NCI-H2107 treated with DMSO at 0.1 percent for 48 hours (cell line): Measurements from ENCODE around the gene DOCK7.
A peak's percentile ranks its signal among the peaks of the same experiment; 100 is the strongest.
"Not testable (repeated sequence)": the region's sequence is repeated elsewhere in the genome, so short reads cannot be mapped to it uniquely, and the experiment has no call there.

ENCODE experiments used
- DNase-seq: peaks from one replicate; lab custom pipeline; 2025; ENCODE audit not compliant: unreplicated experiment; lab: John Stamatoyannopoulos, UW

DOCK7 gene

DNA sequence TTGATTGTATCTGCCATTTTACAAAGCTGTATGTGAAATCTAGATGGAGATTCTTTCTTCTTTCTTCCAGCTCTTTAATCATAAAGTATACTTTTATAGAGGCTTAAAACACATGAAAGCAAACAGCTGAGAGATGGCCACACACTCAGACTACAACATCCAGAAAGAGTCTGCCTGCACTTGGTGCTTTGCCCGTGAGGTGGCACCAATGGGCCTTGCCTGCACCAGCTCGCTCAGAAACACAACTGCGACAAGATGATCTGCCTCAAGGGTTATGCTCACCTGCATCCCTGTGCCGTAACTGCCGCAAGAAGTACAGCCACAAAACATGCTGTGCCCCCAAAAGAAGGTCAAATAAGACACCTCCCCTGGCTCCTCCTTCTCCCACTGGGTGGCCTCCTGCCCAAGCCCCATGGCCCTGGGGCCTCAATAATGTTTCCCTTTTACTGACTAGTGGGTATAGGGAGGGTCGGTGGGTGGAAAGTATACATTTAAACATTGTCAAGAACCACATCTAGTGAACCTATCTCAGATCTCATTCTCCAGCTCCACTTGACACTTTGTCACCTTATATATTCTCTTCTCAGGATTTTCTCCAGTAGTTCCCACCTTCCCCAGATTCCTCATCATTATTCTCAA is 157.6 kb downstream of the DOCK7 start:
- DNase-seq = peak; percentile 47

DNA sequence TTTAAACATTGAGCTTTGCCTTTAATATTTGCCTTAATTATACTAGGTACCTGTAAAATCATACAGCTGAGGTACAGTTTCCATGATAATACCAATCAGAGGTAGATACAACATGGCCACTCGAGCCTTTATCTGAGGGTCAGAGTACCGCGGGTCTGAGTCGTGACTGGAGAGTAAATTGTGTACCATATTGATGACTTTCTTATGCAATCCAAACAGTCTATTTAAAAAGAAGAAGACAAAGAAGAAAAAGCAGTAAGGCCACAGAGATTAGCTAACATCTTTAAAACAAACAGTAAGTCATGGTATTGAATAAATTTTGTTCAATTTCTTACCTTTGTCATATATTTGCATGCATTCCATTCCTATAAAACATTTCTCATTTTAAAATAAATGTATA is 159.0 kb downstream of the DOCK7 start:
- no peak for DNase-seq

DNA sequence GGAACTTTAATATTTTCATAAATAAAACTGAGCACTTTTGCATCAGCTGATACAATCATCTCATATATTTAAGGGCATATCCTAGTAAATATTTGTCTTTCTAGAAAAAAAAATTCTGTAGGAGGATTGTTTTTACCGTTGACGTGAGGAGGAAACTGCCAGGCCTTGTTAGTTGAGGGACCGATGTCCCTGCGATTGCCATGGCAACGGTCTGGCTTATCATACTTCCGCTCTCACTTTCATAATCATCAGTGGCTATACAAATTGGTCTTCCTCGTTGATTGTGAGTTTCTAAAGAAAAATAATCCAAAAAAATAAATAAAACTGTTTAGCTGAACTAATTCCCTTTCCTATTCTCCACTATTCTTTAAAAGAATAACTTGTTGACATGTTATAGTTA is 160.2 kb downstream of the DOCK7 start:
- no peak for DNase-seq

DNA sequence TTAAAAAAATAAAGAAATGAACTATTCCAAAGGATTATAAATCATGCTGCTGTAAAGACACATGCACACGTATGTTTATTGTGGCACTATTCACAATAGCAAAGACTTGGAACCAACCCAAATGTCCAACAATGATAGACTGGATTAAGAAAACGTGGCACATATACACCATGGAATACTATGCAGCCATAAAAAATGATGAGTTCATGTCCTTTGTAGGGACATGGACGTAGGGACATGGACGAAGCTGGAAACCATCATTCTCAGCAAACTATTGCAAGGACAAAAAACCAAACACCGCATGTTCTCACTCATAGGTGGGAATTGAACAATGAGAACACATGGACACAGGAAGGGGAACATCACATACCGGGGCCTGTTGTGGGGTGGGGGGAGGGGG is 160.8 kb downstream of the DOCK7 start:
- DNase-seq = not testable (repeated sequence)

DNA sequence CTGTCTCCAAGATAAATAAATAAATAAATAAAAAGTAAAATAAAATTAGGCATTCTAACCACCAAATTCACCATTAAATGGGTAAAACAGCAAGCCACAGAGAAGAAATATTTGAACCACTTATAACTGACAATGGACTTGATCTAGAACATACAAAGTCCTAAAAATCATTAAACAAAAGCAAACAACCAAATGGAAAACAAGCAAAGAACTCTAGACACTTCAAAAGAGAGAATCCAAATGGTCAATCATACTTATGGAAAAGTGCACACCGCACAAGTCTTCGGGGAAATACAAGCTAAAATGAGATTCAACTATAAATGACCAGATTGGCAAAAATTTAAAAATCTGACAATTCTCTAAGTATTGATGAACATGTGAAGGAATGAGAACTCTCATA is 164.3 kb downstream of the DOCK7 start:
- no peak for DNase-seq

DNA sequence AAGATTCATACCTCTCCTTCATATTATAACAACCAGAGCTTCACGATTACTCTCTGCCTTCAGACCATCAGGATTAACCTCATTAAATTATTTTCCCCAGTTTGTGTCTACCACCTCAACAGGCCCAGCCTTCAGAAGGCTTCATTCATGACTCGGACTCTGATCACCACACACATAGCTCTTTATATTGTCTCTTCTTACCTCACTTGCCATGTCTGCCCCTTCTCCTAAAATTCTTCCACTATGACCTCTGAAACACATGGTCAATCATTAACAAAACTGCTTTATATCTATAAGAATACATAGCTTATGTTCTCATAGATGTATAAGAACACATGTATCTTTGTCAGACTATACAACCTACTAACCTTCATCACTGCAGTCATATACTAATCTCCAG is 171.6 kb downstream of the DOCK7 start:
- DNase-seq = no peak

DNA sequence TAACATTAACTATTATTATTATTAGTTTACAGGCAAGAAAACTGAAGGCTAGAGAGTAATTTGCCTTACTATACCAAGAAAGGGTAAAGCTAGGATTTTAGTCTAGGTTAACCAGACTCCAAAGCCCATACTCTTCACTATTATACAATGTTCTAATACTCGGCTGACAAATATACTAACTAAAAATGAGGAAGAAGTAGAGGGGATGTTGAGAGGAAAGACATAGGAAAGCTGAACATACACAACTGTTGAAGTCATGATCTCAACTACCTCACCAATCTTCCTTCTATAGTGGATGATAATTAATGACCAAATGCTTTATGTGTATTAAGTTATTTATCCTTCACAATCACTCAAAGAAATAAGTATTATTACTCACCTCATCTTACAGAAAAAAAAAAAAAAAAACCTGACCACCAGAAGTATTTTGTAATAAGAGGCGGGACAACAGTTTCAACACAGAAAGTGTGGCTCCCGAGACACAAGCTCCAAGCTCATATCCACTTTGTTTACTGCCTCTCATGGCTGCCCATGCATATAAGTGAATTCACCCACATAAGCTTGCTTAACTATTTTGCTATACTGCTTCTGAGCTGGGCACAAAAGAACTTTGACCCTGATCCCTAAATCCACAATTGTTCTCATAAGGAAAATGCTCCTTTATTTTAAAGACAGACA is 173.3 kb downstream of the DOCK7 start:
- DNase-seq = no peak

DNA sequence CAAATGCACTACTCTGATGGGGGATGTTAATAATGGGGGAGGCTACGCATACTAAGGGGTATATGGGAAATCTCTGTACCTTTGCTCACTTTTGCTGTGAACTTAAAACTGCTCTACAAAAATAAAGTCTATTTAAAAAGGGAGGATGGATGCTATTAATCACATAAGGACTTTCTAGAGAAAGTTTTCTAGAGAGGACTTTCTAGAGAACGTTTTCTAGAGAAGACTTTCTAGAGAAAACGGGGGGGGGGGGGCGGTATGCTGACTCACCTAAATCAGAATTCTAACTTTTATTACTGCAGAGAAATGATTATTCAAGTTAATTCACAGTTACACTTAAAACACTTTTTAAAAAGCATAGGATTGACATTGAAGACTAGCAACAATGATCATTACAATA is 175.2 kb downstream of the DOCK7 start:
- DNase-seq = no peak

DNA sequence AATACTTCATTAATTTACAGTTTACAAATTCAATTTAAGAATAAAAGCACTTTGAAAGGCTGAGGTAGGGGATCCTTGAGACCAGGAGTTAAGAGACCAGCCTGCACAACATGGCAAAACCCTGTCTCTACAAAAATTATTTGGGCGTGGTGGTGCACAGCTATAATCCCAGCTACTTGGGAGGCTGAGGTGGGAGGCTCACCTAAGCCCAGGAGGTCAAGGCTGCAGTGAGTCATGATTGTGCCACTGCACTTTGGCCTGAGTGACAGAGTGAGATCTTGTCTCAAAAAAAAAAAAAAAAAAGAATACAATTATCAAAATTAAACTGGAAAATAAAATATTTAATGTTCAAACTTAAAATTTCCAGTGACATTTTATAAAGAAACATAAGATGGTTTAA is 179.2 kb downstream of the DOCK7 start:
- no peak for DNase-seq

DNA sequence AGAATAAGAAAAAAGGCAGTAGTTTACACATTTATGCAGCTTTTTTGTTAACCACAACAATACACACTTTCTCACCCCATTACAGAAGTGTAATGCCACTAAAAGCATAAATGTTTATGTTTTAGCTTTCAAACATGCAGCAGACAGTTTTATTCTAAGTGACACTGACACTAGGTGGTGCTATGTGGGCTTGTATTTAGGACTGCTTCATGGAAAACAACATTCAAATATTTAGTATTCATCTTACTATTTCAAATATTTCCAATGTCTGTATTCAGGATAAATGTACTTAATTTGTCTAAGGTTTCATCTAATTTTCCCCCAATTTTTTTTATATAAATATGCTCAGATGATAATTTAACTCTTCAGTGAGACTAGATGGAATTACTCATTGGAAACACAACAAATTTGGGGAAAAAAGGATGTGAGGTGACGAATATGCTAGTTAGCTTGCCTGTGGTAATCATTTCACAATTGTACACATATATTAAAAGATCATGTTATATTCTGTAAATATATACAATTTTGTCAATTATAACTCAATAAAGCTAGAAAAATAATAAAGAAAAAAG is 179.9 kb downstream of the DOCK7 start:
- peak; percentile 22 for DNase-seq

DNA sequence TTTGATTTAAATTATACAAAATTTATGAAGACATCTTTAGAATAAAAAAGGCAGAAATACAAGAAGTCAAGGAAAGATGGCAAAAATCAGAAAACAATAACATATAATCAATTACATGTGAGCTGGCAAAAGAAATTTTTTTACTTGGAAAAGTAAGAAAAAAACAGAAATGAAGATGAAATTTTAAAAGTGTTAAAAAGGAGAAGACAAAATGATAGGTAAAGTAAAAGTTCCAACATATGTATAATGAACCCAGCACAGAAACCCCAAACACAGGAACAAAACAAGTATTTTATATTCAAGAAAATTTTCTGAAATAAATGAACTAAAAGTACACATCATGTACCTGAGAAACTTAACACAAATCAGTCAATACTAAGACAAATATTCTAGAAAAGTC is 188.0 kb downstream of the DOCK7 start:
- DNase-seq = no peak

DNA sequence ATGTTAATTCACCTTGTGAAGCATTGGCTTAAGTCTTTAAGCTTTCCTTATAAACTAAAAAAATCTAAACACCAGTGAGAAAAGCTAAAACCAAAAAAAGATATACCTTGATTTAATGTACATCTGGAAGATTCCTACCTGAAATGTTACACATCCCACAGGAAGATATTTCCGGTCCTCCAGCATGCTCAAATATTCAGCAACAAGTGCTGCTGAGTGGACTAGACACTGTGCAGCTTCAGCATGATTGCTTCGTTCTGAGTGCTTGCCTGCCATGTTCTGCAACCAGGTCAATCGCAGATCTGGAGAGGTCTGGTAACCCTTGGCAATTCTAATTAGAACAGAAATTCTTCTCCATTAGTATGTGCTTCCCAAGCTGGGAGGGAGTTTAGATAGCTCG is 194.0 kb downstream of the DOCK7 start:
- DNase-seq = no peak

DNA sequence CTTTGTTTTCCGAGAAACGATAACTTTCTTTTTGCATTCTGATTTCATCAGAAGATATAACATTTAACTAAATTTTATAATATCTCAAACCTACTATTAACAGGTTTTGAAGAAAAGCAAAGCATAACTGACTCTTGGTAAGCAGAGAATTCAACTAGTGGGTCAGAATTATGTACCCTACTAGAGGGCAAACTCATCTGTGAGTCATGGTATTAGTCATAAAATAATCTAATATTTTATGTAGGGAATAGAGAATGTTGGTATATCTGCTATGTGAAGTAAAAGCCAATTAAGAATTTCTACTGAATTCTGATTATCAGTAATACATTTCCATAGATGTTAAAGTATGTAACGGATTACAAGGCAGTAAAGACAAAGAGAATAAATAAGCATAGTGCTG is 194.5 kb downstream of the DOCK7 start:
- no peak for DNase-seq

DNA sequence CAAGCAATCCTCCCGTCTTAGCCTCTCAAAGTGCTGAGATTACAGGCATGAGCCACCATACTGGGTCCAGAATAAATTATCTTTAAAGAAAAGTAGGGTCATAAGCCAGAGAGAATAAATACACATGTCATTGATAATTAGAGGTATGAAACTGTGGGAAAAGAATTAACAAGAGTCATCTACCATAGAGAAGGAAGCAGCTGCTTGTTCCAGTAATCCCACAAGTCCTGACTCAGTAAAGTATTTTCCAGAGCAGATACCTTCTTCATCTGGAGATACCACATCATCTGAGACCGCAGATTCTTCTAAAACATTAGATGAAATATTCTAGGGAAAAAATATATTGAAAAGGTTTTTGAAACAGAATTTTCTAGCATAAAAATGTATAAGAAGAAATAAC is 195.7 kb downstream of the DOCK7 start:
- no peak for DNase-seq

DNA sequence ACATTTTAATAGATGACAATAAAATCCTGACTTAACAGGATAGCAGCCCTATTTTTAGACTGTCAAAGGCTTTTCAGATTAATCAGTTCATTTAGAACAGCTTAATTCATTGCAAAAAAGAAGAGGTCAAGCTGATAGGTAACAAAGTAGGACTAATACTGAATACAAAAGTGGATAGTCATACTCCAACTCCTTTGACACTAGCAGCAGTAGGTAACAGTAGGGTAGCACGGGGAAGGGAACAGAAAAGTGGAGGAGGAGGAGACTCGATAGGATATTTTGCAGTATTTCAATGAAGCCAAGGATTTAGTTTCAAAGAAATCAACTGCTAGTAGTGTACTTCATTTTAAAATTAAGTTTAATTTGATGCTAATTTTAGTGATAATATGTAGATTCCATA is 200.2 kb downstream of the DOCK7 start:
- no peak for DNase-seq

DNA sequence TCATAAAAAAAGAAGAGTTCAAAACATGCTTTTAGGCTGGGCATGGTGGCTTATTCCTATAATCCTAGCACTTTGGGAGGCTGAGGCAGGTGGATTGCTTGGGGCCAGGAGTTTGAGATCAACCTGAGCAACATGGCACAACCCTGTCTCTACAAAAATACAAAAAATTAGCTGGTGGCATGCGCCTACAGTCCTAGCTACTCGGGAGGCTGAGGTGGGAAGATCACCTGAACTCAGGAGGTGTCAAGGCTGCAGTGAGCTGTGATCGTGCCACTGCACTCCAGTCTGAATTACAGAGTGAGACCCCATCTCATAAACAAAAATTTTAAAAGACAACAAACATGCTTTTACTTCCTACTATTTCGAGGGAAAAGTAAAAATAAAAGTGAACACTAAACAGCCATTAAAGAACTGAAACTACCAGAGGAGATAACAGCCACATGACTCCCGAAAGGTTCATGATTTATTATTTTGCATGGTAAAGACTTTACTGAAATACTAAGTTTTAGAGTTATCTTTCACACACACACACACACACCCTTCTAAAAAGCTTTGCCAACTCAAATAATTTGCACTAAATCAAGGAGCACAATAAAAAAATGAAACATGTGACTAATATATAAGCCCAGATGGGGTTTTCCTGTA is 203.2 kb downstream of the DOCK7 start:
- DNase-seq = no peak

DNA sequence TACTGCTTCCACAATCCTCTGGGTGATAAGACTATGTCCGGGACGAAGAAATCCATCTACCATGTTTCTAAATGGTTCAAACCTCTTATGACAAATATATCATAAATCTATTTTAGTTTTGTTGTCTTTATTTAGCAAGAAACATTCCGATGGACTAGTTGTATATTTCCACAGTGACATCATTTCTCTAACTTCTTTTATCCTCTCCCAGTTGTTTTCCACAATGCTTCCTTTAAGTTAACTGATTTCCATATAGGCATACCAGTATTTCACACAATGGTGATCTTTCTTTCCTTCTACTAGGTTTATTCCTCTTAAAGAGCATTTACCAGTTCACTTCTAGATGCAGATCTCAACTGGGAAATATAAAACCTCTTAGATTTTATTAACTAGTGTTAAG is 206.5 kb downstream of the DOCK7 start:
- DNase-seq = no peak

DNA sequence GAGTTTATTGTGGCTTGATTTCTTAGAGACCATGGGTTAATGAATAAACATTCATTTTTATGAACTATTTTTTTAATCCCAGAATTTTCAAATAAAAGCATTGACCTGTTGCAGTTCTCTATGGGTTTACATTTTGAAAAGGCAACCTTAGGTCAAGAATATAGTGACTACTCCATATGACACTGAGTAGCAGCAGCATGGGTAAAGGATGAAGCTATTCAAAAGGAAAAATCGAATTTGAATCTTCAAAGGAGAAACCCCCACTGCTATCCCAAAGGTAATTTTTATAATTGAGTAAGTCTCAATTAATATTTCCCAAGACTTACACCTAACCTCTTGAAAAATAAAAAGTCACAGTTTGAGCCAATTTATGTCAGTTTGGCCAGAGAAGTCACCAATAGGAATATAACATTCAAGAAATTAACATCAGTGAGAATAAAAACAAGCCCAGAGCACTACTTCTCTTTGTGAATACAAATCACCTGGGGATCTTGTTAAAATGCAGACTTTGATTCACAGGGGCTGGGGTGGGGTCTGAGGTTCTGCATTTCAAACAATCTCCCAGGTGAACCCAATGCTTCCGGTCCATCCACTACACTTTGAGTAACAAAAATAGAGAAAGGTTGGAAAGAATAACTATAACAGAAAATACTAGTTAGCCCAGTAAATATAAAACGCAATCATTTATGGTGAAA is 211.5 kb downstream of the DOCK7 start:
- DNase-seq = no peak

DNA sequence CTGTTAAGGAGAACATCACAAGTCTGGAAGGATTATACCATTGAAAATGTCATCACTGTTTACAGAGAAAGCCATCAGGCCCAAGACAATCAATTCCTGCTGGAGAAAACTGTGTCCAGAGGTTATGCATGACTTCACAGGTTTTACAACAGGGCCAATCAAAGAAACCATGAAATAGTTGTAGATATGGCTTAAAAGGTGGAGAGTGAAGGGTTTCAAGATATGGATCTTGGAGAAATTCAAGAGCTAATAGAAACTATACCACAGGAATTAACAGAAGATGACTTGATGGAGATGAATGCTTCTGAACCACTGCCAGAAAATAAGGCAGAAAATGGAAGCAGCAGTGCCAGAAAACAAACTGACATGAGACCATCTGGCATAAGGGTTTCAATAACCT is 221.1 kb downstream of the DOCK7 start:
- DNase-seq = no peak

DNA sequence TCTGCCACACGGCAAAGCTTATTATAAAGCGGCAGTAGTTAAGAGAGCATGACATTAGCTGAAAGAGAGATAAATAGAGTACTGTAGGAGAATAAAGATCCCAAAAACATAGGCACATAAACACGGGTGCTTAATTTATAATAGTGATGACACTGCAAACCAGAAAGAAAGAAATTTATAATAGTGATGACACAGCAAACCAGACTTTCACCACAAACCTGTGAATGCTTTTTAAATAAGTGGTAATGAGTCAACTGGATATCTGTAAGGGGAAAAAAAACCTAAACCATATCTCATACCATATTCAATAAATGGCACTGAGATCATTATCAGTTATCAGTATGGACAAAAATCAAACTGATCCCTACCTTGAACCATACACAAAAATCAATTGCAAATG is 225.8 kb downstream of the DOCK7 start:
- no peak for DNase-seq

DNA sequence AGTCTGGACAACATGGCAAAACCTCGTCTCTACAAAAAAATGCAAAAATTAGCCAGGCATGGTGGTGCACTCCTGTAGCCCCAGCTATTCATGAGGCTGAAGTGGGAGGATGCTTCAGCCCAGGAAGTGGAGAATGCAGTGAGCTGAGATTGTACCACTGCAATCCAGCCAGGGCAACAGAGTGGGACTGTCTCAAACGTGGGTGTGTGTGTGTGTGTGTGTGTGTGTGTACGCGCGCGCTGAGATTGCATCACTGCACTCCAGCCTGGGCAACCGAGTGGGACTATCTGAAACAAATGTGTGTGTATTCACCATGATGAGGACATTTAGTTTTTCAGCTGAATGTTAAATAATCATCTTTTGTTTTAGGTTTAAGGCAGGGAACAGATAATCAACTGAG is 230.2 kb downstream of the DOCK7 start:
- no peak for DNase-seq

DNA sequence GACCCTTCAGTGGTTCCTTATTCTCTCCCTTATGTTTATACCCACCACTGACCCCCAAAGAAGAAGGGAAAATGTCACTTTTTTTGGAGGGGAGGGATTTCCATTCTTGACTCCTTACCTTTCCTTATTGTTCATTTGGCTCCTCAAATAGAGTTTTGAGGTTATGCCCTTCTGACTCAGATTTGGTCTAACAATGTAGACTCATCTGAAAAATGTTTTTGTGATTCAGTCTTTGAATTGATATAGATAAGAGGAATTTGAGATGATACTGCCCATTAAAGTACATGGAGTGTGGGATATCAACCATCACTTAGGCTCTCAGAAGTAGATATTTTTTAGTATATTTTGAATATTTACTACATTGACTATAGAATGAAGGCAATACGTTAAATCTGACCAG is 235.2 kb downstream of the DOCK7 start:
- DNase-seq = no peak
